Parathyroid adenoma (tissue), 2 donors: Measurements from ENCODE around the gene IDUA.

Experiments used
- H2AFZ ChIP-seq: fragments of 300-600 bp; sonication (generic); one replicate; pipeline ENCODE4 v1.7.0; 2017; ENCODE audit warnings: antibody characterized with exemption, mild to moderate bottlenecking
- H3K27ac ChIP-seq: fragments of 300-600 bp; sonication (generic); one replicate; pipeline ENCODE4 v1.7.0; 2017
- H3K27me3 ChIP-seq: fragments of 300-600 bp; sonication (generic); one replicate; pipeline ENCODE4 v1.7.0; 2017; ENCODE audit warnings: low read length; ENCODE audit not compliant: control insufficient read depth, insufficient read depth
- H3K36me3 ChIP-seq: fragments of 300-600 bp; sonication (generic); one replicate; pipeline ENCODE4 v1.7.0; 2017; ENCODE audit warnings: low read length; ENCODE audit not compliant: control insufficient read depth, insufficient read depth
- H3K4me1 ChIP-seq: fragments of 300-600 bp; sonication (generic); one replicate; pipeline ENCODE4 v1.7.0; 2017; ENCODE audit warnings: control low read depth
- H3K4me2 ChIP-seq: fragments of 300-600 bp; sonication (generic); one replicate; pipeline ENCODE4 v1.7.0; 2017; ENCODE audit warnings: low read length
- H3K4me3 ChIP-seq: fragments of 300-600 bp; sonication (generic); one replicate; pipeline ENCODE4 v1.7.0; 2017; ENCODE audit warnings: low read depth, low read length
- H3K79me2 ChIP-seq: fragments of 300-600 bp; sonication (generic); one replicate; pipeline ENCODE4 v1.7.0; 2017; ENCODE audit warnings: control low read depth
- H3K9ac ChIP-seq: fragments of 300-600 bp; sonication (generic); one replicate; pipeline ENCODE4 v1.7.0; 2017; ENCODE audit warnings: mild to moderate bottlenecking
- H3K9me3 ChIP-seq: fragments of 300-600 bp; sonication (generic); one replicate; pipeline ENCODE4 v1.7.0; 2017; ENCODE audit warnings: low read length; ENCODE audit not compliant: control insufficient read depth
- TF ChIP-seq, protein P1 (sequence below): fragments of 300-600 bp; sonication (generic); IDR thresholded peaks from one replicate; pipeline ENCODE4 v1.7.0; 2017; ENCODE audit warnings: antibody characterized with exemption, mild to moderate bottlenecking
- donor health status: primary hyperparathyroidism.

Gene IDUA

GRCh38 chr4:1003271-1004070, 16.6 kb downstream of the IDUA start:
- Histone ChIP-seq H3K9ac (no peak overlapping the region), H2AFZ (no peak overlapping the region), H3K4me2 (no peak overlapping the region), H3K27ac (no peak overlapping the region), H3K36me3 (no peaks in the 10 kb centered on the region), H3K9me3 (no peaks in the 10 kb centered on the region), H3K4me3 (no peak overlapping the region), H3K79me2 (no peaks in the 10 kb centered on the region), H3K27me3 (peaks cover 14% of the 10 kb centered on the region), H3K4me1 (peaks cover 2% of the 10 kb centered on the region)
- TF ChIP-seq, protein P1, sequence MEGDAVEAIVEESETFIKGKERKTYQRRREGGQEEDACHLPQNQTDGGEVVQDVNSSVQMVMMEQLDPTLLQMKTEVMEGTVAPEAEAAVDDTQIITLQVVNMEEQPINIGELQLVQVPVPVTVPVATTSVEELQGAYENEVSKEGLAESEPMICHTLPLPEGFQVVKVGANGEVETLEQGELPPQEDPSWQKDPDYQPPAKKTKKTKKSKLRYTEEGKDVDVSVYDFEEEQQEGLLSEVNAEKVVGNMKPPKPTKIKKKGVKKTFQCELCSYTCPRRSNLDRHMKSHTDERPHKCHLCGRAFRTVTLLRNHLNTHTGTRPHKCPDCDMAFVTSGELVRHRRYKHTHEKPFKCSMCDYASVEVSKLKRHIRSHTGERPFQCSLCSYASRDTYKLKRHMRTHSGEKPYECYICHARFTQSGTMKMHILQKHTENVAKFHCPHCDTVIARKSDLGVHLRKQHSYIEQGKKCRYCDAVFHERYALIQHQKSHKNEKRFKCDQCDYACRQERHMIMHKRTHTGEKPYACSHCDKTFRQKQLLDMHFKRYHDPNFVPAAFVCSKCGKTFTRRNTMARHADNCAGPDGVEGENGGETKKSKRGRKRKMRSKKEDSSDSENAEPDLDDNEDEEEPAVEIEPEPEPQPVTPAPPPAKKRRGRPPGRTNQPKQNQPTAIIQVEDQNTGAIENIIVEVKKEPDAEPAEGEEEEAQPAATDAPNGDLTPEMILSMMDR: no peak

GRCh38 chr4:1004071-1004418, 17.2 kb downstream of the IDUA start:
- H3K79me2 ChIP-seq: no peaks in the 10 kb centered on the region
- H2AFZ ChIP-seq: no peak overlapping the region
- TF ChIP-seq, protein P1: no peak
- no peak overlapping the region for H3K4me3 ChIP-seq
- H3K27me3 ChIP-seq: peaks cover 14% of the 10 kb centered on the region
- no peaks in the 10 kb centered on the region for H3K9me3 ChIP-seq
- no peak overlapping the region for H3K9ac ChIP-seq
- H3K4me2 ChIP-seq: no peak overlapping the region
- H3K27ac ChIP-seq: no peak overlapping the region
- H3K4me1 ChIP-seq: peaks cover 2% of the 10 kb centered on the region
- no peaks in the 10 kb centered on the region for H3K36me3 ChIP-seq

DNA sequence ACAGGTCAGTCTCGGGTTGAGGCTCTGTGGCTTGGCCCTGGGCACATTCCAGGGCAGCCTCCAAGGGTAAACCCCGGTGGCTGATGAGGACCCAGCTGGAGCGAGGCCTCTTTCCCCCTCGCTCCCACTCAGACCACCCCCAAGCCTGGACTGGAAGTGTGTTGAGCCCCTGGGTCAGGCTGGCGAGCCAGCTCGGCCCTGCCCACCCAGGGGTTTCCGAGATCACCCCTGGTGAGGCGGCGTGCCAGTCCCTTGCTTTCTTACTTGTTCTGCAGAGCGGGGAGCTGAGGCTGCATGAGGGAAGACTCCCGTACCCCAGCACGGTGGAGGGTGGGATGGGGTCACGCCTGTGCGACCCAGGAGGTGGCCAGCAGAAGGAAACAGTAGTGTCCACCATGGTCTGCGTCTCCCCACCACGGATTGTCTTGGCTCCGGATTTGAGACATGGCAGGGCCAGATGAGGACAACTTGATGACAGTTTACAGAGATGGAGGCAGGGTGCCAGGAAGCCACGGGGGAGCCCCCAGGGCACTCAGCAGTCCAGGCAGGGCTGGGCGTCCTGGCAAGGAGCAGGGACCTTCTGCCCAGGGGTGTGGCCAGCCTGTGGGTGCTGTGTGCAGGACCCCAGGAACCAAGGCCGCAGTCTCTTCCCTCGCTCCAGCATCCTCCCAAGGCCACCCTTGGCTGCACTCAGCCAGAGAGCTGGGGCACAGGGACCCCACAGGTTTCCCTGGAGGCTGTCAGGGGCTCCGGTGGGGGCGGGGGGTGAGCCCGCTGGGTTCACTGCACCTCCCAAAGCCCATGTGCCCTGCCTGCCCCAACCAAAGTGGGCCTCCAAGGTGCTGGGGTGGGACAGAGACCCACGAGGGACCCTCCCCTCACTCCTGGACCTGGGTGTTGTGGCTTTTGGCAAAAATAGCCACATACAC, 18.0 kb downstream of the IDUA start:
- H3K27me3 ChIP-seq: peaks cover 14% of the 10 kb centered on the region

DNA sequence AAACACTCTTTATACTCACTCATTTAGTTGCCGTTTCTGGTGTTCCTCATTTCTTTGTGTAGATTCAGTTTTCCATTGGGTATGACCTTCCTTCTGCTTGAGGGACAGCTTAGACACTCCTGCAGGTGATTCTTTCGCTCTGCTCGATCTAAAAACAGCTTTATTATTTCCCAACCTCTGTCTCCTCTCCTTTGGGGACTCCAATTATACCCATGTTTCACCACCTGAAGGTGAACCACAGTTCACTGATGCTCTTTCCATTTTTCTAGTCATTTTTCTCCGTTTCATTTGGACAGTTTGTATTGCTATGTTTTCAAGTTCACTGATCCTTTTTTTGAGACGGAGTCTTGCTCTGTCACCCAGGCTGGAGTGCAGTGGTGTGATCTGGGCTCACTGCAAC, 20.0 kb downstream of the IDUA start:
- H3K27me3 ChIP-seq: peaks cover 10% of the 10 kb centered on the region

More for the DNA sequence above, 18.0 kb downstream of the IDUA start:
- no peak overlapping the region for H3K4me2 ChIP-seq
- H3K4me1 ChIP-seq: peaks cover 2% of the 10 kb centered on the region
- TF ChIP-seq, protein P1: no peak
- no peak overlapping the region for H3K4me3 ChIP-seq
- no peak overlapping the region for H3K9ac ChIP-seq
- no peak overlapping the region for H2AFZ ChIP-seq
- H3K36me3 ChIP-seq: no peaks in the 10 kb centered on the region
- no peaks in the 10 kb centered on the region for H3K9me3 ChIP-seq
- H3K27ac ChIP-seq: no peak overlapping the region
- no peaks in the 10 kb centered on the region for H3K79me2 ChIP-seq

More for the DNA sequence above, 20.0 kb downstream of the IDUA start:
- H3K4me2 ChIP-seq: no peak overlapping the region
- TF ChIP-seq, protein P1: no peak
- H3K9me3 ChIP-seq: no peaks in the 10 kb centered on the region
- no peak overlapping the region for H3K4me3 ChIP-seq
- no peak overlapping the region for H2AFZ ChIP-seq
- no peak overlapping the region for H3K27ac ChIP-seq
- no peaks in the 10 kb centered on the region for H3K36me3 ChIP-seq
- H3K79me2 ChIP-seq: no peaks in the 10 kb centered on the region
- peaks cover 2% of the 10 kb centered on the region for H3K4me1 ChIP-seq
- H3K9ac ChIP-seq: no peak overlapping the region
